Smooth muscle cell (in vitro differentiated cells): Measurements from ENCODE around the gene ANKFN1. TPM values are rescaled to one million over a fixed set of nuclear protein-coding genes. Genes with fewer than 3 reads are reported as not detected.

Experiments
- DNase-seq: peaks from one replicate; lab custom pipeline; 2025; ENCODE audit not compliant: unreplicated experiment; lab: John Stamatoyannopoulos, UW
- H2AFZ ChIP-seq: fragments of 200-600 bp; sonication (generic); 2 replicates; pipeline ENCODE4 v1.6.0; 2016; ENCODE audit warnings: antibody characterized with exemption, low read depth, mild to moderate bottlenecking
- H3F3A ChIP-seq: fragments of 200-600 bp; sonication (generic); 2 replicates; pipeline ENCODE4 v1.6.0; 2017; ENCODE audit warnings: antibody characterized with exemption, low read depth
- H3K27ac ChIP-seq: fragments of 200-600 bp; sonication (generic); 2 replicates; pipeline ENCODE4 v1.5.1; 2016; ENCODE audit warnings: low read depth, mild to moderate bottlenecking
- H3K27me3 ChIP-seq: fragments of 200-600 bp; sonication (generic); 2 replicates; pipeline ENCODE4 v1.6.1; 2016; ENCODE audit warnings: low read depth, mild to moderate bottlenecking
- H3K36me3 ChIP-seq: fragments of 200-600 bp; sonication (generic); 2 replicates; pipeline ENCODE4 v1.5.1; 2016; ENCODE audit warnings: low read depth
- H3K4me1 ChIP-seq: fragments of 200-600 bp; sonication (generic); 2 replicates; pipeline ENCODE4 v1.5.1; 2016; ENCODE audit warnings: low read depth
- H3K4me2 ChIP-seq: fragments of 200-600 bp; sonication (generic); 2 replicates; pipeline ENCODE4 v1.6.0; 2016; ENCODE audit warnings: mild to moderate bottlenecking
- H3K4me3 ChIP-seq: fragments of 200-600 bp; sonication (generic); 2 replicates; pipeline ENCODE4 v1.5.1; 2016; ENCODE audit warnings: mild to moderate bottlenecking
- H3K79me2 ChIP-seq: fragments of 200-600 bp; sonication (generic); 2 replicates; pipeline ENCODE4 v1.6.0; 2016; ENCODE audit warnings: low read depth, mild to moderate bottlenecking
- H3K9ac ChIP-seq: fragments of 200-600 bp; sonication (generic); 2 replicates; pipeline ENCODE4 v1.6.0; 2016; ENCODE audit warnings: low read depth
- H3K9me3 ChIP-seq: fragments of 200-600 bp; sonication (generic); replicated peaks from 2 replicates; pipeline ENCODE4 v1.5.1; 2016; ENCODE audit warnings: low read depth
- H4K20me1 ChIP-seq: fragments of 200-600 bp; sonication (generic); 2 replicates; pipeline ENCODE4 v1.6.0; 2016; ENCODE audit warnings: low read depth
- WGBS: methylation state at CpG from one replicate; pipeline ENCODE4 v1.1.7; 2016; ENCODE audit warnings: low lambda C conversion rate; 5-methylcytosine and 5-hydroxymethylcytosine counted together
- polyA plus RNA-seq: library from polyadenylated mRNA; unstranded; fragments of >200 nt; fragmentation: Nextera tagmentation; extraction: Ambion mirVana; gene quantifications from 2 replicates; pipeline ENCODE4 v1.2.1, GENCODE V29; 2016
- total RNA-seq: library from RNA; depleted of rRNA; stranded (reverse); fragments of >200 nt; gene quantifications from 2 replicates; pipeline ENCODE4 v1.2.3, GENCODE V29; 2014
- TF ChIP-seq, protein P1 (sequence below): fragments of 200-600 bp; sonication (generic); IDR thresholded peaks from 2 replicates; pipeline ENCODE4 v1.5.1; 2017; ENCODE audit warnings: borderline replicate concordance, mild to moderate bottlenecking, antibody characterized with exemption; ENCODE audit not compliant: insufficient read depth, poor library complexity, severe bottlenecking

Gene ANKFN1
- total and polyA plus RNA-seq, 2 experiments from 2014 or later, result 0.24 to 0.45 TPM

DNA sequence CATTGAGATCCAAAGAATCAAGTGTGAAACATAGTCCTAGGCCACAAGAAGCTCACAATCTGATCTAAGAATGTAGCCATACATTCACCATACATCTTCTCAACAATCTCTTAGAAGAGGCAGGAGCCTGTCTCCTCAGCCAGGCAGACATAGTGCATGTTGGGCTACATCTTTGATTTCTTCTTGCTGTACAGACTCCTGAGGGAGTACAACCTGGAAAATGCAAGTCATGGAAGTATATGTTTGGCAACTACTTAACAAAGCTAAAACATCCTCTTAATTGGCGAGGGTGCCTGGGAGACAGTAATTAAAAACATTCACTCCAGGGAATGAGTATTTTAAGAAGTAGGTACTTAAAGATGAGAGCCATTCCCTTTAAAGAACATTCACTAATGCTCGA is 361.0 kb downstream of the ANKFN1 start:
- Histone ChIP-seq H4K20me1 (no peaks in the 10 kb centered on the region), H3K27ac (no peak overlapping the region), H3F3A (no peaks in the 10 kb centered on the region), H3K36me3 (no peaks in the 10 kb centered on the region), H3K9ac (no peak overlapping the region), H3K4me2 (no peak overlapping the region), H3K9me3 (no peaks in the 10 kb centered on the region), H3K79me2 (no peaks in the 10 kb centered on the region), H3K4me1 (no peaks in the 10 kb centered on the region), H3K4me3 (no peak overlapping the region), H2AFZ (no peak overlapping the region), H3K27me3 (no peaks in the 10 kb centered on the region)
- WGBS, result 80% methylated on average over 2 of the region's 2 CpGs
- TF ChIP-seq, protein P1, sequence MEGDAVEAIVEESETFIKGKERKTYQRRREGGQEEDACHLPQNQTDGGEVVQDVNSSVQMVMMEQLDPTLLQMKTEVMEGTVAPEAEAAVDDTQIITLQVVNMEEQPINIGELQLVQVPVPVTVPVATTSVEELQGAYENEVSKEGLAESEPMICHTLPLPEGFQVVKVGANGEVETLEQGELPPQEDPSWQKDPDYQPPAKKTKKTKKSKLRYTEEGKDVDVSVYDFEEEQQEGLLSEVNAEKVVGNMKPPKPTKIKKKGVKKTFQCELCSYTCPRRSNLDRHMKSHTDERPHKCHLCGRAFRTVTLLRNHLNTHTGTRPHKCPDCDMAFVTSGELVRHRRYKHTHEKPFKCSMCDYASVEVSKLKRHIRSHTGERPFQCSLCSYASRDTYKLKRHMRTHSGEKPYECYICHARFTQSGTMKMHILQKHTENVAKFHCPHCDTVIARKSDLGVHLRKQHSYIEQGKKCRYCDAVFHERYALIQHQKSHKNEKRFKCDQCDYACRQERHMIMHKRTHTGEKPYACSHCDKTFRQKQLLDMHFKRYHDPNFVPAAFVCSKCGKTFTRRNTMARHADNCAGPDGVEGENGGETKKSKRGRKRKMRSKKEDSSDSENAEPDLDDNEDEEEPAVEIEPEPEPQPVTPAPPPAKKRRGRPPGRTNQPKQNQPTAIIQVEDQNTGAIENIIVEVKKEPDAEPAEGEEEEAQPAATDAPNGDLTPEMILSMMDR, result no peak
- no peak for DNase-seq

DNA sequence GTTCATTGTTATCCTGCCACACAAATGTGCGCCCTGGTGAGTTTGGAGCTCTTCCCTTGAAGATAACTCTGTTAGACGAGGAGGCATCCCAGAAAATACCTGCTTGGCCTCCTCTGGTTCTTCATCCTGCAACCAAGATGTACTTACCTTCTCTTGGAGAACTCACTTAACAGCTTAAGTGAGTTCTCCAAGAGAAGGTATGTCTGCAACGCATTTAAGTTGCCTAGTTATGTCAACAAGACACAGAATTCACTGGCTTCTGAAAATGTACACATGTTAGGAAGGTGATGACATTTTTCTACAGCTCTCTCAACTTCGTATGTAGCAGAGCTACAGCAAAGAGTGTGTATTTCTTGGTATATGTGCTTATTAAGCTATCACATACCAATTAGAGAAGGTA is 361.6 kb downstream of the ANKFN1 start:
- H2AFZ ChIP-seq, result no peak overlapping the region
- H3K4me2 ChIP-seq, result no peak overlapping the region
- TF ChIP-seq, protein P1, result no peak
- WGBS, result 92% methylated on average over 4 of the region's 4 CpGs
- no peaks in the 10 kb centered on the region for H3K27me3 ChIP-seq
- DNase-seq, result no peak
- H3K36me3 ChIP-seq, result no peaks in the 10 kb centered on the region
- H3K4me1 ChIP-seq, result no peaks in the 10 kb centered on the region
- no peak overlapping the region for H3K27ac ChIP-seq
- H3K9me3 ChIP-seq, result no peaks in the 10 kb centered on the region
- no peaks in the 10 kb centered on the region for H3K79me2 ChIP-seq
- H3K9ac ChIP-seq, result no peak overlapping the region
- no peaks in the 10 kb centered on the region for H3F3A ChIP-seq
- no peak overlapping the region for H3K4me3 ChIP-seq
- H4K20me1 ChIP-seq, result no peaks in the 10 kb centered on the region

DNA sequence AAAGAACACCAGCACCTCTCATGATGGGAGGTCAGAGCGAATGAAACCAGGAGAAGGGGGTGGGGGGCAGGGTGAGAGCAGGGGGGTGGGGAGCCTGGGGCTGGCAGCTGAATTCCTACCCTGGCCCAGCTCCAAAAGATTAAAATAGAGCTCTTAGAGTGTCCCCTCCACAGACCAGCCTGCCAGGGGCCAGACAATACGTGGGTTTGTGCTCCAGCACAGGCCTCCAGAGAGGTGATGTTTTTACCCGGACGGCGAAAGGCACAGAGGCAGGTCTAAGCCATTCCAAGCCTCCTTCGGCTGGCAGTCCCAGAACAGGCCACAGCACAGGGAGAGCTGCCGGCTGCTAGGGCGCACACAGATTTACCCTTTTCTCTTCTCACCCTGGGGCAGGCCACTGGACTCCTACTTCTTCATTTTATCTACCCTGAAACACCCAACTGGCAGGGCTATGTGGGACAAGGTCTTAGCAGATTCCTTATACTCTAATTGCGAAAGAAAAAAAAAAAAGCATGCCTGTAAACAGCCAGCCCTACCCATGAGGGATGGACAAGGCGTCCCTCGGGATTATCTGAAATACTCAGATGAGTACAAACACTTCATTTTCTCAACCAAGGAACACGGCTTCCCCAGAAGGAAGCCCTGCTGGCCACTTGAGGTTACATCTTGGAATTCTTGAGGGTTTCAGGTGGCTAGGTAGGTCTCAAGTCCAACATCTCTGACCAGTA is 368.3 kb downstream of the ANKFN1 start:
- no peak overlapping the region for H3K9ac ChIP-seq
- TF ChIP-seq, protein P1, result no peak
- H3K4me1 ChIP-seq, result no peaks in the 10 kb centered on the region
- H3K27me3 ChIP-seq, result no peaks in the 10 kb centered on the region
- 85% methylated on average over 12 of the region's 12 CpGs for WGBS
- no peak overlapping the region for H3K27ac ChIP-seq
- no peak overlapping the region for H3K4me2 ChIP-seq
- no peak overlapping the region for H2AFZ ChIP-seq
- no peaks in the 10 kb centered on the region for H3K9me3 ChIP-seq
- no peaks in the 10 kb centered on the region for H3K36me3 ChIP-seq
- no peak for DNase-seq
- no peaks in the 10 kb centered on the region for H3K79me2 ChIP-seq
- no peaks in the 10 kb centered on the region for H4K20me1 ChIP-seq
- no peaks in the 10 kb centered on the region for H3F3A ChIP-seq
- H3K4me3 ChIP-seq, result no peak overlapping the region

DNA sequence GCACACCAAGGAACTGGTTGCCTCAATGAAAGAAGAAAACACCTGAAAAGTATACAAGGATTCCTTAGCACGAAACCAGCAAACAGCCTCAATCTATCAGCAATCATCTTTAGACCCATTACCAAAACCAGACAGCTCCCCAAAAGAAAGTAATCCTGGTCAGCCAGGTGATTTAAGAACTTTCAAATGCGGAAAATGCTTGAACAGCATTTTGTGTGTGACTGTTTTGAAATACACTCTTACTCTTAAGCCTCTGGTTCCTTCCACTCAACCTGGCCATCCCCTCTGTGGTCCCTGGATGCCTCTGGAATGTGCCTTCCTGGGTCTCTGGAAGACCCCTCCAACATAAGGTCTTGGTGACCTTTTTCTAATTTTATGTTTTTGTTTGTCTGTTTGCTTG is 369.8 kb downstream of the ANKFN1 start:
- Histone ChIP-seq H3K36me3 (no peaks in the 10 kb centered on the region), H3K4me3 (no peak overlapping the region), H3K9ac (no peak overlapping the region), H3K4me1 (no peaks in the 10 kb centered on the region), H3K27ac (no peak overlapping the region), H3K4me2 (no peak overlapping the region), H3K9me3 (no peaks in the 10 kb centered on the region), H4K20me1 (no peaks in the 10 kb centered on the region), H3K79me2 (no peaks in the 10 kb centered on the region), H3F3A (no peaks in the 10 kb centered on the region), H2AFZ (no peak overlapping the region), H3K27me3 (no peaks in the 10 kb centered on the region)
- 94% methylated on average over 2 of the region's 2 CpGs for WGBS
- TF ChIP-seq, protein P1, result no peak
- DNase-seq, result no peak
